Fibroblast of skin of abdomen (primary cell): Measurements from ENCODE around the gene RNASEH2C. TPM values are rescaled to one million over a fixed set of nuclear protein-coding genes. Genes with fewer than 3 reads are reported as not detected.
"Not testable (repeated sequence)": the region's sequence is repeated elsewhere in the genome, so short reads cannot be mapped to it uniquely, and the experiment has no call there.

Source experiments
- DNase-seq: peaks from one replicate; pipeline ENCODE4 v3.0.0-alpha.2; 2013
- polyA plus RNA-seq, 2 experiments: library from polyadenylated mRNA; unstranded; fragments of 120-200 nt; gene quantifications; one replicate each; pipeline ENCODE4 v1.2.1, GENCODE V29; 2013; ENCODE audit not compliant: insufficient read length in 2 of 2

Gene RNASEH2C
- polyA plus RNA-seq (2013, experiment 1 of 2; ENCODE audit: insufficient read length): 34.5 TPM
- 40.1 TPM for polyA plus RNA-seq (2013, experiment 2 of 2; ENCODE audit: insufficient read length)

GRCh38 chr11:65720211-65720934, at the start of gene RNASEH2C:
Gene RNASEH2C, minus strand, starts transcription at chr11:65720798. Its CDS starts 40 bp downstream, at chr11:65720758.
- peak; percentile 84 for DNase-seq

GRCh38 chr11:65767806-65768205, 47.2 kb upstream of the RNASEH2C start:
- DNase-seq: not testable (repeated sequence)

GRCh38 chr11:65767406-65767805, 46.8 kb upstream of the RNASEH2C start:
- DNase-seq: no peak

GRCh38 chr11:65766535-65766934, 45.9 kb upstream of the RNASEH2C start:
- peak; percentile 82 for DNase-seq

GRCh38 chr11:65764434-65764833, 43.8 kb upstream of the RNASEH2C start:
- DNase-seq: no peak

- DNase-seq: not testable (repeated sequence)
Measured at GRCh38 chr11:65762816-65763215, 42.2 kb upstream of the RNASEH2C start.

- not testable (repeated sequence) for DNase-seq
Measured at GRCh38 chr11:65762169-65762568, 41.6 kb upstream of the RNASEH2C start.

GRCh38 chr11:65745049-65745448, 24.5 kb upstream of the RNASEH2C start:
- no peak for DNase-seq

GRCh38 chr11:65744699-65745042, 24.1 kb upstream of the RNASEH2C start:
- DNase-seq: no peak

- DNase-seq: peak; percentile 20
Measured at GRCh38 chr11:65744026-65744698, 23.6 kb upstream of the RNASEH2C start.

GRCh38 chr11:65743681-65744025, 23.1 kb upstream of the RNASEH2C start:
- DNase-seq: no peak

- no peak for DNase-seq
Measured at GRCh38 chr11:65742353-65742752, 21.8 kb upstream of the RNASEH2C start.

GRCh38 chr11:65741185-65741584, 20.6 kb upstream of the RNASEH2C start:
- DNase-seq: no peak

- DNase-seq: no peak
Measured at GRCh38 chr11:65739022-65739421, 18.4 kb upstream of the RNASEH2C start.

- DNase-seq: no peak
Measured at GRCh38 chr11:65736810-65737209, 16.2 kb upstream of the RNASEH2C start.

GRCh38 chr11:65735111-65735510, 14.5 kb upstream of the RNASEH2C start:
- not testable (repeated sequence) for DNase-seq

GRCh38 chr11:65730461-65730860, 9.9 kb upstream of the RNASEH2C start:
- DNase-seq: no peak

GRCh38 chr11:65727865-65728264, 7.3 kb upstream of the RNASEH2C start:
- no peak for DNase-seq

GRCh38 chr11:65726660-65727059, 6.1 kb upstream of the RNASEH2C start:
- no peak for DNase-seq

GRCh38 chr11:65722261-65722660, 1.7 kb upstream of the RNASEH2C start:
- no peak for DNase-seq

- DNase-seq: no peak
Measured at GRCh38 chr11:65719871-65720210, 757 bp downstream of the RNASEH2C start.

- DNase-seq: no peak
Measured at GRCh38 chr11:65718964-65719492, 1.6 kb downstream of the RNASEH2C start.

- no peak for DNase-seq
Measured at GRCh38 chr11:65718531-65718930, 2.1 kb downstream of the RNASEH2C start.

- DNase-seq: no peak
Measured at GRCh38 chr11:65717906-65718305, 2.7 kb downstream of the RNASEH2C start.
